IPS DF 6.9 (cell line): ENCODE data around the gene AAMP.
"Not testable (repeated sequence)": the region's sequence is repeated elsewhere in the genome, so short reads cannot be mapped to it uniquely, and the experiment has no call there.

ENCODE experiments used
- DNase-seq: peaks from one replicate; pipeline ENCODE4 v3.0.0-alpha.2; 2013; ENCODE audit warnings: low read depth, low spot score
- H3K27ac ChIP-seq: one replicate; pipeline ENCODE4 v1.5.1; 2013; ENCODE audit warnings: low read length, control low read depth
- H3K27me3 ChIP-seq: 2 replicates; pipeline ENCODE4 v1.6.1; 2013; ENCODE audit warnings: mild to moderate bottlenecking, low read length; ENCODE audit not compliant: control insufficient read depth, insufficient read depth
- H3K36me3 ChIP-seq: 2 replicates; pipeline ENCODE4 v1.6.1; 2013; ENCODE audit warnings: low read length; ENCODE audit not compliant: control insufficient read depth, insufficient read depth
- H3K4me1 ChIP-seq: 2 replicates; pipeline ENCODE4 v1.6.1; 2013; ENCODE audit warnings: low read length; ENCODE audit not compliant: control insufficient read depth, insufficient read depth
- H3K4me3 ChIP-seq: 2 replicates; pipeline ENCODE4 v1.5.1; 2013; ENCODE audit warnings: mild to moderate bottlenecking, low read length
- H3K9me3 ChIP-seq: 2 replicates; pipeline ENCODE4 v1.6.1; 2013; ENCODE audit warnings: low read length, inconsistent platforms; ENCODE audit not compliant: control insufficient read depth, insufficient read depth
- WGBS: extraction: QIAGEN DNeasy Blood & Tissue Kit; methylation state at CpG from one replicate; pipeline ENCODE4 v1.1.7; 2013; ENCODE audit warnings: mixed read lengths, missing lambda C conversion rate; ENCODE audit not compliant: insufficient read length, insufficient coverage; 5-methylcytosine and 5-hydroxymethylcytosine counted together

Gene AAMP, protein sequence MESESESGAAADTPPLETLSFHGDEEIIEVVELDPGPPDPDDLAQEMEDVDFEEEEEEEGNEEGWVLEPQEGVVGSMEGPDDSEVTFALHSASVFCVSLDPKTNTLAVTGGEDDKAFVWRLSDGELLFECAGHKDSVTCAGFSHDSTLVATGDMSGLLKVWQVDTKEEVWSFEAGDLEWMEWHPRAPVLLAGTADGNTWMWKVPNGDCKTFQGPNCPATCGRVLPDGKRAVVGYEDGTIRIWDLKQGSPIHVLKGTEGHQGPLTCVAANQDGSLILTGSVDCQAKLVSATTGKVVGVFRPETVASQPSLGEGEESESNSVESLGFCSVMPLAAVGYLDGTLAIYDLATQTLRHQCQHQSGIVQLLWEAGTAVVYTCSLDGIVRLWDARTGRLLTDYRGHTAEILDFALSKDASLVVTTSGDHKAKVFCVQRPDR

GRCh38 chr2:218269900-218270720 lies at the start of gene AAMP, which contains the start of gene PNKD:
TSS of gene AAMP (minus strand) at chr2:218270137. CDS start at chr2:218270086, 51 bp downstream.
TSS of gene PNKD (plus strand) at chr2:218270519. CDS start at chr2:218270536, 17 bp downstream.
- no peaks in the 10 kb centered on the region for H3K9me3 ChIP-seq
- H3K4me1 ChIP-seq, result 0 out of 2 replicates have a peak, but pooled peaks cover 2% of the 10 kb centered on the region
- peaks cover 19% of the 10 kb centered on the region; the same call in 1 of the 2 replicates for H3K36me3 ChIP-seq
- H3K27me3 ChIP-seq, result no peaks in the 10 kb centered on the region
- peak; percentile 93 for DNase-seq
- H3K4me3 ChIP-seq, result peak within 1 kb of the TSS; percentile 91
- no CpG with 5 or more reads among the region's 64 CpGs for WGBS
- no peak within 1 kb of the TSS for H3K27ac ChIP-seq

- Histone ChIP-seq H3K4me1 (peaks cover 3% of the 10 kb centered on the region; the same call in 1 of the 2 replicates), H3K36me3 (no peaks in the 10 kb centered on the region), H3K27me3 (no peaks in the 10 kb centered on the region), H3K4me3 (no peak overlapping the region), H3K9me3 (no peaks in the 10 kb centered on the region), H3K27ac (no peak overlapping the region)
- no peak for DNase-seq
- WGBS, result no CpG with 5 or more reads among the region's 7 CpGs
Observed at GRCh38 chr2:218318241-218318640, 48.3 kb upstream of the AAMP start.

DNA sequence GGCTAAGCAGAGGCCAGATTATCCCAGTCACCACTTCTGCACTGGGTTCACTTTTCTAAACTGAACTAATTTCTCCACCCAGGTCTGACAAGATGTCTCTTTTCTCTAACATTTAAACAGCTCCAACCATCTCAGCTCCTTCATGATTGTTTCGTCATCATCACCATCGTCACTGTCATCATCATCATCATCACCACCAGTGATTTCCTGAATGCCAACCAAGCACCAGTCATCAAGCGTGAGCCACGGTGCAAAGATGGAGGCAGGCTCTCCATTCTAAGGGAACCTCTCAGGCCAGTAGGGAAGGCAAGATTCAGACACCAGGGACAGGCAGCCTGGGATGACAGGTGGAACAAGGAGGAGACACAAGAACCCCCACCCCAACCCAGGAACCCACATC lies 47.9 kb upstream of the AAMP start:
- no peaks in the 10 kb centered on the region for H3K36me3 ChIP-seq
- H3K27ac ChIP-seq, result no peak overlapping the region
- no peaks in the 10 kb centered on the region for H3K9me3 ChIP-seq
- H3K4me1 ChIP-seq, result peaks cover 3% of the 10 kb centered on the region; the same call in 1 of the 2 replicates
- H3K4me3 ChIP-seq, result no peak overlapping the region
- no peak for DNase-seq
- no peaks in the 10 kb centered on the region for H3K27me3 ChIP-seq
- no CpG with 5 or more reads among the region's 4 CpGs for WGBS

GRCh38 chr2:218317303-218317630 lies 47.3 kb upstream of the AAMP start:
- Histone ChIP-seq H3K4me3 (no peak overlapping the region), H3K27ac (no peak overlapping the region), H3K27me3 (no peaks in the 10 kb centered on the region), H3K9me3 (no peaks in the 10 kb centered on the region), H3K36me3 (no peaks in the 10 kb centered on the region), H3K4me1 (peaks cover under 1% of the 10 kb centered on the region; the same call in 1 of the 2 replicates)
- no peak for DNase-seq
- no CpG with 5 or more reads among the region's 1 CpG for WGBS

- no CpG with 5 or more reads among the region's 8 CpGs for WGBS
- Histone ChIP-seq H3K4me3 (no peak overlapping the region), H3K27ac (no peak overlapping the region), H3K36me3 (no peaks in the 10 kb centered on the region), H3K9me3 (no peaks in the 10 kb centered on the region), H3K27me3 (no peaks in the 10 kb centered on the region), H3K4me1 (no peaks in the 10 kb centered on the region)
- no peak for DNase-seq
Observed at GRCh38 chr2:218315397-218315796, 45.5 kb upstream of the AAMP start.

DNA sequence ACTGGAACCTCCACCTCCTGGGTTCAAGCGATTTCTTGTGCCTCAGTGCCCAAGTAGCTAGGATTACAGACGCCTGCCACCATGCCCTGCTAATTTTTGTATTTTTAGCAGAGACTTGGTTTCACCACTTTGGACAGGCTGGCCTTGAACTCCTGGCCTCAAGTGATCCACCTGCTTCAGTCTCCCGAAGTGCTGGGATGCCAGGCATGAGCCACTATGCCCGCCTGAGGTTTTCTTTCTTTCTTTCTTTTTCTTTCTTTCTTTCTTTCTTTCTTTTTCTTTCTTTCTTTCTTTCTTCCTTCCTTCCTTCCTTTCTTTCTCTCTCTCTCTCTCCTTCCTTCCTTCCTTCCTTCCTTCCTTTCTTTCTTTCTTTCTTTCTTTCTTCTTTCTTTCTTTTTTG lies 44.8 kb upstream of the AAMP start:
- not testable (repeated sequence) for H3K4me3 ChIP-seq, H3K4me1 ChIP-seq, H3K9me3 ChIP-seq, H3K27ac ChIP-seq, H3K27me3 ChIP-seq, H3K36me3 ChIP-seq, DNase-seq
- WGBS, result no CpG with 5 or more reads among the region's 4 CpGs

- Histone ChIP-seq H3K36me3 (no peaks in the 10 kb centered on the region), H3K4me1 (no peaks in the 10 kb centered on the region), H3K27ac (no peak overlapping the region), H3K4me3 (no peak overlapping the region), H3K27me3 (no peaks in the 10 kb centered on the region), H3K9me3 (no peaks in the 10 kb centered on the region)
- WGBS, result no CpG with 5 or more reads among the region's 1 CpG
- DNase-seq, result no peak
Observed at GRCh38 chr2:218313356-218313755, 43.4 kb upstream of the AAMP start.

- no peak for DNase-seq
- no peaks in the 10 kb centered on the region for H3K4me1 ChIP-seq
- H3K27me3 ChIP-seq, result no peaks in the 10 kb centered on the region
- H3K27ac ChIP-seq, result no peak overlapping the region
- no peak overlapping the region for H3K4me3 ChIP-seq
- no CpG with 5 or more reads among the region's 2 CpGs for WGBS
- no peaks in the 10 kb centered on the region for H3K9me3 ChIP-seq
- no peaks in the 10 kb centered on the region for H3K36me3 ChIP-seq
Observed at GRCh38 chr2:218312267-218312756, 42.4 kb upstream of the AAMP start.

GRCh38 chr2:218311541-218312266 lies 41.8 kb upstream of the AAMP start:
- not testable (repeated sequence) for H3K36me3 ChIP-seq, H3K4me1 ChIP-seq, H3K9me3 ChIP-seq, H3K27me3 ChIP-seq, H3K27ac ChIP-seq, DNase-seq, H3K4me3 ChIP-seq
- no CpG with 5 or more reads among the region's 11 CpGs for WGBS
